ENCODE measurements around the gene KCNJ3. TPM values are rescaled to one million over a fixed set of nuclear protein-coding genes. Genes with fewer than 3 reads are reported as not detected.

The KCNJ3 gene, protein sequence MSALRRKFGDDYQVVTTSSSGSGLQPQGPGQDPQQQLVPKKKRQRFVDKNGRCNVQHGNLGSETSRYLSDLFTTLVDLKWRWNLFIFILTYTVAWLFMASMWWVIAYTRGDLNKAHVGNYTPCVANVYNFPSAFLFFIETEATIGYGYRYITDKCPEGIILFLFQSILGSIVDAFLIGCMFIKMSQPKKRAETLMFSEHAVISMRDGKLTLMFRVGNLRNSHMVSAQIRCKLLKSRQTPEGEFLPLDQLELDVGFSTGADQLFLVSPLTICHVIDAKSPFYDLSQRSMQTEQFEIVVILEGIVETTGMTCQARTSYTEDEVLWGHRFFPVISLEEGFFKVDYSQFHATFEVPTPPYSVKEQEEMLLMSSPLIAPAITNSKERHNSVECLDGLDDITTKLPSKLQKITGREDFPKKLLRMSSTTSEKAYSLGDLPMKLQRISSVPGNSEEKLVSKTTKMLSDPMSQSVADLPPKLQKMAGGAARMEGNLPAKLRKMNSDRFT
- total RNA-seq (2022; extraction: Qiagen RNA extraction): not detected in 5 replicates

GRCh38 chr2:154698296-154698720 lies at the start of gene KCNJ3:
KCNJ3 (plus strand) TSS chr2:154698695; CDS start chr2:154698776, 81 bp downstream.

